GM08714 (cell line): Measurements from ENCODE around the gene ATXN7.

Experiments
- H3K4me3 ChIP-seq: fragments of 200-500 bp; sonication (Bioruptor generic); 2 replicates; pipeline ENCODE4 v1.5.1; 2014; ENCODE audit warnings: mild to moderate bottlenecking, low read length, inconsistent platforms
- ZNF274 ChIP-seq: IDR thresholded peaks from 2 replicates; pipeline ENCODE4 v1.6.1; 2012; ENCODE audit warnings: mild to moderate bottlenecking, low read depth, low read length

Gene ATXN7, protein sequence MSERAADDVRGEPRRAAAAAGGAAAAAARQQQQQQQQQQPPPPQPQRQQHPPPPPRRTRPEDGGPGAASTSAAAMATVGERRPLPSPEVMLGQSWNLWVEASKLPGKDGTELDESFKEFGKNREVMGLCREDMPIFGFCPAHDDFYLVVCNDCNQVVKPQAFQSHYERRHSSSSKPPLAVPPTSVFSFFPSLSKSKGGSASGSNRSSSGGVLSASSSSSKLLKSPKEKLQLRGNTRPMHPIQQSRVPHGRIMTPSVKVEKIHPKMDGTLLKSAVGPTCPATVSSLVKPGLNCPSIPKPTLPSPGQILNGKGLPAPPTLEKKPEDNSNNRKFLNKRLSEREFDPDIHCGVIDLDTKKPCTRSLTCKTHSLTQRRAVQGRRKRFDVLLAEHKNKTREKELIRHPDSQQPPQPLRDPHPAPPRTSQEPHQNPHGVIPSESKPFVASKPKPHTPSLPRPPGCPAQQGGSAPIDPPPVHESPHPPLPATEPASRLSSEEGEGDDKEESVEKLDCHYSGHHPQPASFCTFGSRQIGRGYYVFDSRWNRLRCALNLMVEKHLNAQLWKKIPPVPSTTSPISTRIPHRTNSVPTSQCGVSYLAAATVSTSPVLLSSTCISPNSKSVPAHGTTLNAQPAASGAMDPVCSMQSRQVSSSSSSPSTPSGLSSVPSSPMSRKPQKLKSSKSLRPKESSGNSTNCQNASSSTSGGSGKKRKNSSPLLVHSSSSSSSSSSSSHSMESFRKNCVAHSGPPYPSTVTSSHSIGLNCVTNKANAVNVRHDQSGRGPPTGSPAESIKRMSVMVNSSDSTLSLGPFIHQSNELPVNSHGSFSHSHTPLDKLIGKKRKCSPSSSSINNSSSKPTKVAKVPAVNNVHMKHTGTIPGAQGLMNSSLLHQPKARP

DNA sequence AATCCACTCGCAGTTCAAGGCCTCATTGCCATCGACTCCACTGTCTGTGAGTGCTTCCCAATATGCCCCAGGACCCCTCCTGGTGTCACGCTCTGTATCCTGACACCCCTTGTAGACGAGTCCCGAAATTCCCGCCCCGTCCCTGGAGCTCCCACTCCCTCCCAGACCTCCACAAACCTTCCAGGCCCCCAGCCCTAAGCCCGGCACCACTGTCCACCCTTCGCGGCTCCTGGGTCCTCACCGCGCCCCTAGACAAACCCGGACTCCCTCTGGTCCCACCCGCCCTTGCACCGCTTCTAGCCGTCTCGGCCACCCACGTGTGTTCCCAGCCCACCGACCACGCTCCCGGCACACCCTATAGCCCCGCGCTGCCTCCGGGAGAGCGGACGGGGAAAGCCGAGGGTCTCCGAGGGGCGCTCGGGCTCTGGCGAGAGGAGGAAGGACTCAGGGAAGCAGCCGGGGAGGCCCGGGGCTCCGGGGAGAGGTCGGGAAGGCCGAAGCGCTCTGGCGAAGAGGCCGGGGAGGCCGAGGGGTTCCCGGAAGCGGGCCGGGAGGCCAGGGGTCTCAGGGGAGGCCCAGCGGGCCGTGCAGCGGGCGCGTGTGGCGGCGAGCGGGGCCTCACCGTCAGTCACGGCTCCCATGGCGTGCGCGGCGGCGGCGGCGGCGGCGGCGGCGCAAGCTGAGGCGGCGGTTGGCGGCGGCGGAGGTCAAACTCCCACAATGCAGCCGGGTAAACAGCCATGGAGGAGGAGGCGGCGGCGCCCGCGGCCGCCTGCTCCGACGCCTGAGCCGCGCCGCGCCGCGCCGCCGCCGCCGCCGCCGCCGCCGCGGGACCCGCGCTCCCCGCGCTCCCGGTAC lies at the start of gene ATXN7, which contains the start of gene THOC7:
Gene ATXN7 (plus strand): TSS at position 718 of the 858 bp plus-strand sequence. CDS start 48,732 bp downstream, outside the sequence.
Gene THOC7 (minus strand): TSS at position 656 of the 858 bp plus-strand sequence. CDS start 15 bp downstream, at position 641.
- TF ChIP-seq ZNF274 = no peak
- H3K4me3 ChIP-seq = peak within 1 kb of the TSS; percentile 99

DNA sequence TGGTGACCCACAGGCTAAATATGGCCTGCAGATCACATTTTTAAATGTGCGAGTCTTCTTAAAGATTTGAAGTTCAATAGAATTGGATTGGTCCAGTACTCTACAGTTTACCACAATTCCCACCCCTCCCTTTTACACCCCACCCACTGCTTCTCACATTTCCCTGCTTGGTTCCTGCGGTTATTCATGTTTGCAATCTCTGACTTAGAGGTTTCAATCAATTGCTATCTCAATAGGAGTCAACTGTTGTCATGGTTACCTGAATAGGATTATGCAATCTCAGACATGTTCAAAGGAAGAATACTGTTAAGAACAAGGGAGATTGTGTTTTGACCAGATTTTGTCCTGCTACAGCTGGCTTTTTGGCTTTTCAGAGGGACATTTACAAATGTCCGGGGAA lies 49.4 kb upstream of the ATXN7 start:
- no peak for TF ChIP-seq ZNF274
- no peak overlapping the region for H3K4me3 ChIP-seq

DNA sequence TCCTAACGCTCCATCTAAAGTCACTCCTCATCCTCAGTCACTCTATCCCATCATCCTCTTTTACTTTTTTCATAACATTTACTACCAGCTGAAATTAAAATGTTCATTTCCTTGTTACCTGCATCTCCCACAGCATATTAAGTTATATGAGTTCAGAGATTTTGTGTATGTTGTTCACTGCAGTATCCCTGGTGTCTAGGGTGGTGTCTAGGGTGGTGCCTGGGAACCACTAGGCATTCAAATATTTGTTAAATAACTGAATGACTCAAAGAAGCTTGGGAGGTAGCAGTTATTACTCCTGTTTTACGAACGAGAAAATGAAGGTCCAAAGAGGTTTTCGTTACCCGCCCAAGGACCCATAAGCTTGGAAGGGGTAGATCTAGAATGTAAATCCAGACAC lies 46.4 kb upstream of the ATXN7 start:
- H3K4me3 ChIP-seq = no peak overlapping the region
- TF ChIP-seq ZNF274 = no peak

DNA sequence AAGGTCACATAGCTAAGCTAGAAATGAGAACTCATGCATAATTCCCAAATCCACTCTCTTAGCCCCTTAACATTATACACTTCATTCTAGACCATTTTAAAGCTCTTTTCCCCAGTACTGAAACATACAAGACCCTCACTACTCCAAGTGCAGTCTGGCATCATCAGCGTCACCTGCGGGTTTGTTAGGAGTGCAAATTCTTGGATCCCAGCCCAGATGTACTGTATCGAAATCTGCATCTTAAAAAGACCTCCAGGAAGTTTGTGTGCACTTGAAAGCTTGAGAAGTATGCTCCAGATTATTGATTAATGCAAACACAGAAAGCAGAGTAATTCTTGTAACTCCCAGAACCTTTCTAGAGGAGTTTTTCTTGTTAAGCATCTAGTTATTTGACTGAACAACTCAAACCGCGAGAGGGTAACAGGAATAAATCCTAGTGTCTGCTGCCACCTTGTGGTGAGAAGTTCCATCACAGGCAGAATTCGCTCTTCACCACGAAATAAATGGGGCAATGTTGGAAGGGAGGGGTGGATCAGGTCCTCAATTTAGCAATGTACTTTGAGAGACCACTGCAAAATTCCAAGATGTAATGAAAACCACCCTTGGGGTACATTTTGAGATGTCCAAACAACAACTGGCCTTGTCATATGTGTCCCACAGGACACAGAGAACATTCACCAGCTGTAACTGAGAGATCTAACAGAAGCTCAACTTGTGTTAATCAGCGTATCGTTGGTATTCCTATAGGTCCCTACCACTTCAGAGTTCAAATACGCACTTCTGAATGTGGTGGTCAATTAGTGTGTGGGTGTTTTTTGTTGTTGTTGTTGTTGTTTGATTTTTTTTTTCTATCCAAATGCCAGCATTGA lies 45.2 kb upstream of the ATXN7 start:
- TF ChIP-seq ZNF274 = no peak

DNA sequence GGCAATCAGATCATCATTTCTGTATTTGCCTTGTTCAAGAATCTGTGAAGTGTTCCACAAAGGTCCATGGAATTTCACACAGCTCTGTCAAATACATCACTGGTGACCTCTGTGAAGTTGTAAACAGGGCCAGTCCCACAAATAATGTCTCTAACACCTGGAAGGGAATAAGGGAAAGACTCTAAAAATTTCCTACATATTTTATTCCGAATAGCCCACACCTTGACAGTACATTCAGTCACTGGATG lies 44.6 kb upstream of the ATXN7 start, which contains the start of gene C3orf49:
Gene C3orf49 (plus strand): TSS at position 149 of the 248 bp plus-strand sequence. CDS start 173 bp downstream, outside the sequence.
- TF ChIP-seq ZNF274 = no peak

More for the DNA sequence above, 45.2 kb upstream of the ATXN7 start:
- no peak overlapping the region for H3K4me3 ChIP-seq

DNA sequence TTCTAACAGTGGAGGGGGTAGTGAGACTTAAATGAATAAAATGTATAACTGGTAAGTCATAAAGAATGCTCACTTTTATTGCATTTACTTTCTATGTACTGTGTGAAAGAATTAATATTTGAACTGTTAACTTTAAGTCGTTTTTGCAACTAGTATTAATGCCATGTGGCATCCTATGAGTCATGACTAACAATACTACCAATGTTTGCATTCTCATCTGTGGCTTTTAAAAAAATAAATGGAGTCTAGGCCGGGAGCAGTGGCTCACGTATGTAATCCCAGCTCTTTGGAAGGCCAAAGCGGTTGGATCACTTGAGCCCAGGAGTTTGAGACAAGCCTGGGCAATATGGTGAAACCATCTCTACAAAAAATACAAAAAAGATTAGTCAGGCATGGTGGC lies 39.4 kb upstream of the ATXN7 start:
- H3K4me3 ChIP-seq = no peak overlapping the region

More for the DNA sequence above, 44.6 kb upstream of the ATXN7 start, which contains the start of gene C3orf49:
- no peak within 1 kb of the TSS for H3K4me3 ChIP-seq

DNA sequence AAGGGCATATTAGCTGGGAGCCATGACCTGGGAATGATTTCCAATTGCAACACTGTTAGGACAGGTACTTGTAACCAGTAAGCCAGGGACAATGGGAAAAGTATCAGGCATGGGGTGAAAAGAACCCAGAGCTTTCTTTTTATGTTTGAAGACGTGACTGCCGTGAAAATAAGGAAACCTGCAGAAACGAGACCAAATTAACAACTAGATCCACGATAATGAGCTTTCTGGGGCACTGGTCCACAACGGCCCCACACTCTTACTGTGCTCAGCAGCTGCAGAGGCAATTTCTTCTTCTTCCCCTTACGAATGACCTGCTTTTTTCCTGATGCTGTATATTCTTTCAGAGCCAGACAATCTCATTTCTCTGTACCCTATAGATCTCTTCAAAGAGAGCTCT lies 33.1 kb upstream of the ATXN7 start:
- H3K4me3 ChIP-seq = no peak overlapping the region
- TF ChIP-seq ZNF274 = no peak

More for the DNA sequence above, 39.4 kb upstream of the ATXN7 start:
- TF ChIP-seq ZNF274 = no peak

DNA sequence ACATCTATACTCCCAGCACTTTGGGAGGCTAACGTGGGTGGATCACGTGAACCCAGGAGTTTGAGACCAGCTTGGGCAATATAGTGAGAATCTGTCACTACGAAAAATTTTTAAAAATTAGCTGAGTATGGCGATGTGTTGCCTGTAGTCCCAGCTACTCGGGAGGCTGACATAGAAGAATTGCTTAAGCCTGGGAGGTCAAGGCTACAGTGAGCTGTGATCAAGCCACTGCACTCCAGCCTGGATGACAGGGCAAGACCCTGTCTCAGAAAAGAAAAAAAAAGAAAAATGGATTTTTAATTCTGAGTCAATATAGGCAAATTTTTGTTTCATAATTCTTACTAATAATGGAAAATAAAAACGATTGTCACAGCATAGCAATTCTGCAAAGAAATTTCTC lies 31.3 kb upstream of the ATXN7 start:
- no peak for TF ChIP-seq ZNF274
- H3K4me3 ChIP-seq = no peak overlapping the region

DNA sequence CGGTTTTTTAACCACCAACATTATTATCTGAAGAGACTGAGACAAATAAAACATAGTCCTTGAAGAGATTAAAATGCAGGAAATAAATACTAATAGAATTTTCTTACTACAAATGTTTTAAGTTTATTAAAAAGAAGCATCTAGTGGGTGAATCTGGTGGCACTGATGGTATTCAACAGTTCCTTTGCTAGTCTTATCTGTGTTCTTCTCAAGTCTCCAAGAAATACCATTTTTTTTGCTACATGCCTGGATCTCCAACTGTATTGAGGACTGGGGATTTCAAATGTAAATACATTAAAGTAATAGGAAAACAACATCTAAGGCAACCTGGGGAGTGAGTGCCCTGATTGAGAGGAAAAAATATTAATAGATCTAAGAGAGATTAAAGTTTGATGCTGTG lies 22.0 kb upstream of the ATXN7 start:
- no peak overlapping the region for H3K4me3 ChIP-seq
- TF ChIP-seq ZNF274 = no peak

DNA sequence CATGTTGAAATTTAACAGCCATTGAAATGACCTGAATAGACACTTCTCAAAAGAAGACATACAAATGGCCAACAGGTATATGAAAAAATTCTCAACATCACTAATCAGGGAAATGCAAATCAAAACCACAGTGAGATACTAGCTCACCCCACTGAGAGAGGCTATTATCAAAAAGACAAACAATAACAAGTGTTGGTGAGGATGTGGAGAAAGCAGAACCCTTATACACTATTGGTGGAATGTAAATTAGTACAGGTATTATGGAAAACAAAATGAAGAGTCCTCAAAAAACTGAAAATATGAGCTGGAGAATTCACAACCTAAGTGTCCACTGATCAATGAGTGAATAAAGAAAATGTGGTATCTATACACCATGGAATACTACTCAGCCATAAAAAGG lies 21.5 kb upstream of the ATXN7 start:
- no peak overlapping the region for H3K4me3 ChIP-seq
- no peak for TF ChIP-seq ZNF274

DNA sequence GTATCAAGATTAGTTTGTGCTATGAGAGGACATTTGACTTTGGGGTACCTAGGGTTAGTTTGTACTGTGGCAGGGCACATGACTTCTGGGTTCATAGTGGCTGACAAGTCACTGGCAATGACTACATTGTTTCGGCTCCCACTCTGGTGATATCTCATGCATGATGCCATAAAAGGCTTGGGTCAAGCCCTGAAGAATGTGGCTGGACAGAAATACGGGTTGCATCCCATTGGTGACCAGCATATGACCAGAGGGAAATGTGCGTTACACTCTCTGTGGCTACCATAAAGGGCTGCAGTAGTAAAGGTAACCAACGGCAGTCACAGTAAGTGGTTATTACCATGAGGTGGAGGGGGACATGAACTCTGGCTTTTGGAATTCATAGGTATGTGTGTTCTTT lies 18.5 kb upstream of the ATXN7 start:
- no peak for TF ChIP-seq ZNF274
- no peak overlapping the region for H3K4me3 ChIP-seq

DNA sequence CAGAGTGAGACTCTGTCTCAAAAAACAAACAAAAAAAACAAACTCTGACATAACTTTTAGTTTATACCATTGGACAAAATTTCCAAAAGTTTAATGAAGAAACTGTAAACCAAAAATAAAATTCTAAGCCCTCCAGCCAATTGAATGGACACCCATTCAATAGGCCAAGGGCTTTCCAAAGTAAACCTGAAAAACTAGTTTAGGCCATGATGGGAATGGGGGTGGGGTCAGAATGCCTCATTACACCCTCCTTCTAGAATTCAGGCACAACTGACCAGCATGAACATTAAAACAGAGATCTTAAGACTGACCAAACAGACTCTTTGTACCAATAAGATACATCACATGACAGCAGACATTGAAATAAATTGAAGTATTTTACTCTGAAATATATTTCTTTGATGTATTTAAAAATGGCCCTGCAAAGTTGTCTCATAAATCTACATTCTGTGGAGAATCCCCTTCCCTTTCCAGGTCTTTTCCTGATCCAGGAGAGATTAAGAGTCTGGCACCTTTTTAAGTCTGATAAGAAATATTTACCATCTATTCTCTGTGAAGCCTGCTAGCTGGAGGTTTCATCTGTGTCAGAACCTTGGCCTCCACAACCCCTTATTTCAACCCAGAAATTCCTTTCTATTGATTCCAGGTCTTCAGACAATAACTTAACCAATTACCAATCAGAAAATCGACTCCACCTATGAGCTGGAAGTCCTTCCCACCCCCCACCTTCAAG lies 15.8 kb upstream of the ATXN7 start:
- H3K4me3 ChIP-seq = no peak overlapping the region
- no peak for TF ChIP-seq ZNF274
